A673 (cell line): ENCODE results near the gene HMCN2. TPM values are rescaled to one million over a fixed set of nuclear protein-coding genes. Genes with fewer than 3 reads are reported as not detected.

Experiments
- BruUV-seq: library from RNA; stranded (reverse); fragments of 400-500 nt; replicated peaks from 2 replicates; lab custom pipeline; 2021; lab: Mats Ljungman, UMichigan
- CTCF ChIA-PET: fragments of 300-600 bp; sonication (Branson Sonifier 250); formaldehyde crosslinking; loops from one replicate; lab custom pipeline; 2022; ENCODE audit warnings: antibody characterized with exemption; lab: Charles Lee
- POLR2A ChIA-PET: fragments of 300-600 bp; sonication (Branson Sonifier 250); formaldehyde crosslinking; loops from one replicate; lab custom pipeline; 2022; ENCODE audit warnings: antibody characterized with exemption; ENCODE audit not compliant: low non-redundant PET; lab: Charles Lee
- DNase-seq: peaks from one replicate; pipeline ENCODE4 v3.0.0-alpha.2; 2015; ENCODE audit warnings: low spot score
- H3K27ac ChIP-seq: fragments of 200-600 bp; sonication (generic); 2 replicates; pipeline ENCODE4 v1.5.1; 2016; ENCODE audit warnings: mixed run types, low read depth, mild to moderate bottlenecking, mixed read lengths, antibody characterized with exemption, low read length; ENCODE audit not compliant: poor library complexity, severe bottlenecking
- H3K27me3 ChIP-seq: fragments of 200-600 bp; sonication (generic); replicated peaks from 2 replicates; pipeline ENCODE4 v1.6.1; 2017; ENCODE audit warnings: mixed run types, low read depth, mild to moderate bottlenecking, mixed read lengths, antibody characterized with exemption, low read length; ENCODE audit not compliant: insufficient read depth, poor library complexity
- H3K36me3 ChIP-seq: fragments of 200-600 bp; sonication (generic); 2 replicates; pipeline ENCODE4 v1.6.1; 2016; ENCODE audit warnings: mixed run types, mild to moderate bottlenecking, mixed read lengths, antibody characterized with exemption, low read length; ENCODE audit not compliant: insufficient read depth, poor library complexity, severe bottlenecking
- H3K4me1 ChIP-seq: fragments of 200-600 bp; sonication (generic); 2 replicates; pipeline ENCODE4 v1.6.1; 2017; ENCODE audit warnings: mixed run types, mild to moderate bottlenecking, mixed read lengths, antibody characterized with exemption, low read length; ENCODE audit not compliant: insufficient read depth, poor library complexity, severe bottlenecking
- H3K4me3 ChIP-seq: fragments of 200-600 bp; sonication (generic); 2 replicates; pipeline ENCODE4 v1.5.1; 2016; ENCODE audit warnings: low read depth, mixed run types, mild to moderate bottlenecking, mixed read lengths, low read length; ENCODE audit not compliant: poor library complexity, severe bottlenecking
- H3K9me3 ChIP-seq: fragments of 200-600 bp; sonication (generic); 2 replicates; pipeline ENCODE4 v1.6.1; 2016; ENCODE audit warnings: mixed run types, low read depth, mild to moderate bottlenecking, mixed read lengths, antibody characterized with exemption, low read length; ENCODE audit not compliant: poor library complexity, severe bottlenecking
- EZH2 ChIP-seq: fragments of 200-600 bp; sonication (generic); IDR thresholded peaks from 2 replicates; pipeline ENCODE4 v1.6.1; 2017; ENCODE audit warnings: borderline replicate concordance, low read depth, mild to moderate bottlenecking, mixed read lengths, antibody characterized with exemption, low read length; ENCODE audit not compliant: poor library complexity, severe bottlenecking
- intact Hi-C: fragments of 100-400 bp; cut with micrococcal nuclease; formaldehyde crosslinking; loops from one replicate; pipeline ENCODE4 v1.10.0; 2022; ENCODE audit not compliant: unreplicated experiment
- total RNA-seq: library from RNA; stranded (reverse); gene quantifications from 2 replicates; pipeline ENCODE4 v1.2.3, GENCODE V29; 2021
- TF ChIP-seq, protein P1 (sequence below): fragments of 300-800, 200-600 bp; sonication (generic); conservative IDR thresholded peaks from 2 replicates; pipeline ENCODE4 v1.5.1; 2017; ENCODE audit warnings: low read depth, mild to moderate bottlenecking, antibody characterized with exemption, low read length, moderate library complexity, mixed read lengths

Gene HMCN2
- total RNA-seq, 1 experiment from 2014 or later, result 0.28 TPM

DNA sequence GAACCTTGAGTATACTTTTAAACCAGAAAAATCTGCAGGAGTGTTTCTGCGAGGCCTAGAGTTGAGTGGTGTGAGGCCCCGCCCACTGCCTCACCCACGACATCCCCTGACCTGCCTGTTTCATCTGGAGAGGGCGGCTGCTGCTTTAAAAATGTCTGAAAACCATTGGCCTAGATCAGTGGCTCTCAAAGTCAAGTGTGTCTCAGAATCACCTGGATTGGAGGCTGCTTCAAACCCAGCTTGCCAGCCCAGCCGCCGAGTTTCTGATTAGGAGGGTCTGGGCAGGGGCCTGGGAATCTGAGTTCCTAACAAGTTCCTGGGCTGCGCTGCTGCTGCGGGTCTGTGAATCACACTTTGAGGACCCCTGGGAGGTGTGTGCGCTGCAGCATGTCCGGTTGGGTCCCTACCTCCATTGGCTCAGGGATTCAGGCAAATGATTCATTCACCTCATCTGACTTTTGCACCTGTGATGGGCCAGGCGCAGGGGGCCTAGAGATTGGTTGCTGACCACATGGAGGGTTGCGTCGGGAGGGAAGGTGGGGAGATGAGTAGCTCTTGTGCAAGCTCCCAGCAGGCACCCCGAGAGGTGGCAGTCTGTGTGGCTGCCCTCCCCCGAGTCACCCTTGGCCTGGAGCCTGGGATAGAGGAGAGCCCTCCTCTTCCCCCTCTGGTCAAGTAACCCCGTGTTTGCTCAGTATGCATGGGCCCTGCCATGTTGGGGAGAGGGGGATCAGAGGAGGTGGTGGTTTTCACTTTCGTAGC, 27.6 kb upstream of the HMCN2 start:
- no peaks in the 10 kb centered on the region for H3K36me3 ChIP-seq
- intact Hi-C loops, result no loop called here
- POLR2A ChIA-PET, result no interaction called here
- BruUV-seq, result no TSS peak
- no peaks in the 10 kb centered on the region for H3K9me3 ChIP-seq
- no peaks in the 10 kb centered on the region for H3K27me3 ChIP-seq
- CTCF ChIA-PET, result no interaction called here
- H3K27ac ChIP-seq, result peak overlapping the region; percentile 25
- H3K4me3 ChIP-seq, result no peak overlapping the region
- TF ChIP-seq, protein P1, sequence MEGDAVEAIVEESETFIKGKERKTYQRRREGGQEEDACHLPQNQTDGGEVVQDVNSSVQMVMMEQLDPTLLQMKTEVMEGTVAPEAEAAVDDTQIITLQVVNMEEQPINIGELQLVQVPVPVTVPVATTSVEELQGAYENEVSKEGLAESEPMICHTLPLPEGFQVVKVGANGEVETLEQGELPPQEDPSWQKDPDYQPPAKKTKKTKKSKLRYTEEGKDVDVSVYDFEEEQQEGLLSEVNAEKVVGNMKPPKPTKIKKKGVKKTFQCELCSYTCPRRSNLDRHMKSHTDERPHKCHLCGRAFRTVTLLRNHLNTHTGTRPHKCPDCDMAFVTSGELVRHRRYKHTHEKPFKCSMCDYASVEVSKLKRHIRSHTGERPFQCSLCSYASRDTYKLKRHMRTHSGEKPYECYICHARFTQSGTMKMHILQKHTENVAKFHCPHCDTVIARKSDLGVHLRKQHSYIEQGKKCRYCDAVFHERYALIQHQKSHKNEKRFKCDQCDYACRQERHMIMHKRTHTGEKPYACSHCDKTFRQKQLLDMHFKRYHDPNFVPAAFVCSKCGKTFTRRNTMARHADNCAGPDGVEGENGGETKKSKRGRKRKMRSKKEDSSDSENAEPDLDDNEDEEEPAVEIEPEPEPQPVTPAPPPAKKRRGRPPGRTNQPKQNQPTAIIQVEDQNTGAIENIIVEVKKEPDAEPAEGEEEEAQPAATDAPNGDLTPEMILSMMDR, result no peak
- no peak for TF ChIP-seq EZH2
- no peak for DNase-seq
- H3K4me1 ChIP-seq, result peaks cover 3% of the 10 kb centered on the region

DNA sequence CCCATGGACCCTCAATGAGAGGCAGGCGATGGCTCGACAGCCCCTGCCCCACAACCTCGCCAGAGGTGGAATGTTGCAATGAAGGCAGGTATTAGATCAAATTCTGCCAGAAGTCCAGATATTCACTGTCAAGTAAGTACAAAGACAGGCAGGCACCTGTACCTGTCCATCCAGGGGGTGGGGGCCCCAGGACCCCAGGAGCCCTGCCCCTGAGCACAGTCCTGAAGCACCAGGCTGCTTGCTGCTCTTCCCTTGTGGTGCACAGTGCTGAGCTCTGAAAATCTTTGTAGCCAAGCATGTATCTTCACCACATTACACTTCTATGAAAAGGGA, 26.2 kb upstream of the HMCN2 start:
- BruUV-seq, result no TSS peak
- Histone ChIP-seq H3K4me1 (peaks cover 3% of the 10 kb centered on the region), H3K9me3 (no peaks in the 10 kb centered on the region), H3K36me3 (no peaks in the 10 kb centered on the region), H3K27me3 (no peaks in the 10 kb centered on the region), H3K4me3 (no peak overlapping the region), H3K27ac (no peak overlapping the region)
- TF ChIP-seq, protein P1, result no peak
- no peak for TF ChIP-seq EZH2
- no peak for DNase-seq
- intact Hi-C loops, result no loop called here
- ChIA-PET CTCF (no interaction called here), POLR2A (no interaction called here)

DNA sequence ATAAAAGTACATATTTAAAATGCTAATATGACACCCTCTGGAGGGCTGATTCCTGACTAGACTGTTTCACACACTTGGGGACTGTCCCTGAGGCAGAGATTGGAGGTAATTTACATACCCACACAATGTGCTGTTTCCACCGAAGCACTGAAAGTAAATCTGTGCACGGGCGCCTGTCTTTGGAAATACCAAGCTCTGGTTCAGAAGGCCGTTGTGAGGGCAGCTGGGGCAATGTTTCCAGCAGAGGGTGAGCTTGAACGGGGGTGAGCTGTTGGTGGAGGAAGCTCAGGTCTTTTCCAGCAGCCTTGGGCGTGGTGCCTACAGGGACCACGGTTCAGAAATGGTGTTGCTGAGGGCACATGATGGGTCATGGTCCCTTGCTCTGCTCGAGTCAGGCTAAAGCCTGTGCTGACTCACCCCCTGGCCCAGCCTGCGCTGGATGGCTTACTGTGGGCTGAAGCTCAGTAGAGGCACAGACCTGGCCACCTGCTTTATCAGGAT, 25.8 kb upstream of the HMCN2 start:
- Histone ChIP-seq H3K4me1 (peaks cover 3% of the 10 kb centered on the region), H3K27me3 (no peaks in the 10 kb centered on the region), H3K36me3 (no peaks in the 10 kb centered on the region), H3K9me3 (no peaks in the 10 kb centered on the region), H3K4me3 (no peak overlapping the region), H3K27ac (no peak overlapping the region)
- no peak for DNase-seq
- TF ChIP-seq EZH2, result no peak
- TF ChIP-seq, protein P1, result no peak
- no TSS peak for BruUV-seq
- ChIA-PET CTCF (no interaction called here), POLR2A (no interaction called here)
- intact Hi-C loops, result no loop called here
